Jurkat, Clone E6-1 (cell line): Measurements from ENCODE around the gene CD36.
A peak's percentile ranks its signal among the peaks of the same experiment; 100 is the strongest.
"Not testable (repeated sequence)": the region's sequence is repeated elsewhere in the genome, so short reads cannot be mapped to it uniquely, and the experiment has no call there.

ENCODE experiments used
- DNase-seq: peaks from one replicate; pipeline ENCODE4 v3.0.0-alpha.2; 2011; ENCODE audit warnings: low read depth, low spot score
- H3K4me3 ChIP-seq: 2 replicates; pipeline ENCODE4 v1.5.1; 2011; ENCODE audit warnings: mild to moderate bottlenecking, low read length, control low read depth, moderate library complexity

CD36 gene

DNA sequence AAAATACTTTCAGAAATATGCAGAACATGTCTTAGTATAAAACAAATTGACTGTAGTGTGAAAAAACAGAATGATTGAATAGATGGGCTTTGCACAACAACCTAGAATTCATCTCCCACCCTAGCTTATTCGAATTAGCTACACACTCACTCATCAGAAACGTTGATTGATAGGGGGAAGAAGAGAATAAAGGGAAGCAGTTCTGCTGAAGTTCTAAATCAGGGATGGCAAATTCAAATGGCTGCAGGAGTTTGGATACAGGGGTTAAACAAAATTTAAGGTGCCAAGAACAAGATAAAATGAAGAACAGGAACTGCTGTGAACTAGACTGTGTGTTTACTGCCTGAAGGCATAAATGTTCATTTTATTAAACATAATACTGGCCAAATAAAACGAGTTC is 9.0 kb downstream of the CD36 start:
- H3K4me3 ChIP-seq = no peak overlapping the region
- no peak for DNase-seq

DNA sequence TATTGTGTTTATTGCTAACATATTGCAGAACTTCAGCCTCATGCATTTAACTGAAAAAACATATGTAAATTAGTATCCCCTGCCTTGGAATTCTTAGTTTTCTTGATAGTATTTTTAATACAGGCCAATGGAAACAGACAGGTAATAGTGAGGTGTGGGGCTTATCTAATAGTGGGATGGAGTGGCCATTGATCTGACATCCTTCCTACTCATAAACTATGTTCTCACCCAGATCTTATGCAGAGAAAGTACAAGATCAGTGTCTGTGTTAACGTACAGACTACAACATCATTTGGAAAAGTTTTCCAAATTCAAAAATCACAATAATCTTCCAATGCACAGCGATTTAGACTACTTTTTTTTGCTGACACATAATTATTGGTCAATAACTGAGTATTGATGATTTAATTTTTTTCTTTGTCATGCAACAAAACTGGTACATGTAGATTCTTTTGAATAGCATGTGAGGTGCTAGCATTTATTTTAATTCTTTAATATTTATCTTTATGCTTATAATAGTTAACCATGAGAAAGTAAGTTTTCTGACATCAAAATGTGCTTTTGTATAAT is 9.7 kb downstream of the CD36 start:
- DNase-seq = no peak
- no peak overlapping the region for H3K4me3 ChIP-seq

DNA sequence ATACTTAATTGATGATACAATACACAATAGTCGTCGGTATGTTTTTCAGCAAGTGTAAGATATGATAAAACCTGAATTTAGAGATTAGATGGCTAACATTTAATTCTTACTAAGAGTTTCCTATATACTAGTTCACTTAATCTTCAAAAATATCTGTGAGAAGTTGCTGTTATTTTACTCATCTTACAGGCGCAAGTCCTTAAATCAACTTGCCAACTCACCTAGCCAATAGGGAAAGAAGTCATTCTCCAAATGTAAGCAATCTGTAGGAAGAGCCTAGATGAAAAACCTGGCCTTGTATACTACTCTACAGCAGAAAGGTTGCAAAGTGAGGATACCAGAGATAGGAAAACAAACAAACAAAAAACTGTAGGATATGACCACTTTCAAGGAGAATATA is 10.6 kb downstream of the CD36 start:
- DNase-seq = no peak
- H3K4me3 ChIP-seq = no peak overlapping the region

GRCh38 chr7:80650030-80650429 is 11.6 kb downstream of the CD36 start:
- H3K4me3 ChIP-seq = no peak overlapping the region
- no peak for DNase-seq

DNA sequence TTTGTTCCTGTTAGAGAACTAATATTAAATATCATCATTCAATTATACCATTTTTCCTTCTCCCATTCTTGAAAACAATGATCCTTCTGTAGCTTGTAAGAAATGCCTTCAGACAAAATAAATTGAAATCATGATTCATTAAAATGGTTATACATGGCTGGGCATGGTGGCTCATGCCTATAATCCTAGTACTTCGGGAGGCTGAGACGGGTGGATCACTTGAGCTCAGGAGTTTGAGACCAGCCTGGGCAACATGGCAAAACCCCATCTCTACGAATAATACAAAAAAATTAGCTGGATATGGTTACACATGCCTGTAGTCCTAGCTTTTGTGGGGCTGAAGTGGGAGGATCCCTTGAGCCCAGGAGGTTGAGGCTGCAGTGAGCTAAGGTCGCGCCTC is 13.0 kb downstream of the CD36 start:
- H3K4me3 ChIP-seq = no peak overlapping the region
- DNase-seq = no peak

DNA sequence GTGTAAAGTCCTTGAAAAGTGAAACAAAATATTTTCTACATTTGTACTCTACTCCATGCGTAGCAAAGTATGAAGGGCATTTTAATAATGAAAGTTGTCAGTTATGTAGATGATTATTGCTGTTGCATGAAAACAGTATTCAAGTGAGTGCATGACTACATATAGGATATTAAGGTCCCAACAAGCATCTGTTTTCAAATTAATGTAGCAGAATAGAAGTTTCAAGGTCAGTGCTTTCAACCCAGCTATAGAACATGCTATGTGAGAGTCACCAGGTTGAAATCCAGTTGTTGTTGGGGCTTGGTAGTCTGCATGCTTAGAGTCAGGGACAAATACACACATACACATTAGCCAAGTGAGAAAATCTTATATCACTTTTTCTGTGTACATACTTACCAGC is 14.8 kb downstream of the CD36 start:
- no peak overlapping the region for H3K4me3 ChIP-seq
- DNase-seq = no peak

DNA sequence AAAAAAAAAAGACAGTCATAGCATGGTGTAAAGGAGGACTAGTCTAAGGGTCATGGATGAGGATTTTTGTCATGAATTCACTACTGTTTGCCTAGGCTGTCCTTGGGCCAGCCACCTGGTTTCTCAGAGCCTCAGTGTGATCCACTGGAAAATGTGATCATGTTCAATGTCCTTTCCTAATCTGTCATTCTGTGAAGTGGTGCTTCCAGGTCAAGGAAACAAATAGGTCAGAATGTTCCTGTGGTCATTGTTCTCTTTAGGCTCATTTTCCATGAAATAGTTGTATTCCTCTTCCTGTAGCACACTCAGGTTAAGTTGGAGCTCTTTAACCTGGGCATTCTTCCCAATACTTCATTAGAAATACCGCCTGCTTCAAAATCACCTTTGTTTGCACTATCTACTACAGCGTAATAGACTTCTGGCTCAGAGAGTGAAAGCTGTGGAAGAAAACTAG is 16.5 kb downstream of the CD36 start:
- H3K4me3 ChIP-seq = no peak overlapping the region
- no peak for DNase-seq

DNA sequence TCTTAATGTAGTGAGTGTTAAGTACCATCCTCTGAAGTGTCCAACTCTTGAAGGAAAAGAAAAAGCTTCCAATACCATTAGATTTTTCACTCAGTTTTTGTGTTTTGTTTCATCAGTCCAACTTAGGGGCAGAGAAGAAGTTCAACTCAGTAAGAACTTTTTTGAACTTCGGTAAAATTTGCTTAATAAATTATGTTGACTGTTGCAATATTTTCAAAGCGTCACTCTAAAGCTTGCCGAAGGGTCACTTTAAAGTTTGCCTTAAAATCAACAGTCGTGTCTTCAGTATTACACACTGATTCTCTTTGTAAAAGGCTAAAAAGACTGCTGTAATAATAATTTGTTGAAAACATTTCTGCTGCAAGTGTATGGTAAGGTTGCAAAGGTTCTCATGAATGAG is 17.6 kb downstream of the CD36 start:
- no peak for DNase-seq
- H3K4me3 ChIP-seq = no peak overlapping the region

DNA sequence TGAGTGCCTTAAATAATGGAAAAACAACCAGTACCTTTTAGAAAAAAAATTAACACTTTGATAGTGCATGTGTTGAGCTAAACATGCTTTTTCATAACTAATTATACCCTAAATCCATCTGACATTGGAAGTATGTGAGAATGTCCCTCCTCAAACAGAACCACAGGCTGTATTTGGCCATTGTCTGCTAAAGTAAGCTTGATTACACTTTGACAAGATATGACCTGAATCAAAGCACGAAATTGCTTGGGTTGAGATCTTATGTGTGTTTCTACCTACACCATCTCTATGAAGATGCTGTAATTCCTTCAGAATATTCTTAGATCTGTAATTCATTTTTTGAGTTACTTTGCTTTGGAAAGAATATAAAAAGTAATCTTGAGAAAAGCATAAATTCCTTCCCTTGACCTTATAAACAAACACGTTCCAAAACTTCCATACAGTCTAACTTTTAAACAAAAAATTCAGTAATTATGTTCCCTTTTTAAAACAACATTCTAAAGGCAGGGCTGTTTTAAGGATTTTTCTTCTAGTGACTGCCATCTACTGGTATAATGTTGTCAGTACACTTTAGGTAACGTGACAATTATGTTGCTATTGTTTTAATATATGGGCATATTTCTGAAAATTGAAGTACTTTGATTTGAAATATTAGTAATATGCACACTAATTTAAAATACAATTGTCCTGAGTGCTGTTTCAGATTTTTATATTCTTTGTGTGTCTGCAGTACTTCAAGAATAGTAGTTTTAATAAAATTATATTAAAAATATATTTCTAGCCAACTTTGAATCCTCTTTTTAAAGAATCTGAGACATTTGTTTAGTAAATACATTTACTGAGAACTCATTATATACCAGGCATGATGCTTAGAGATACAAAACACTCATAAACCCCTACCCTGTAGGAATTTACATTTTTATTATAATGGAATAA is 20.9 kb downstream of the CD36 start:
- peak; percentile 7 for DNase-seq
- H3K4me3 ChIP-seq = no peak overlapping the region

GRCh38 chr7:80660939-80661338 is 22.5 kb downstream of the CD36 start:
- no peak for DNase-seq
- no peak overlapping the region for H3K4me3 ChIP-seq

- no peak for DNase-seq
- no peak overlapping the region for H3K4me3 ChIP-seq
Measured at GRCh38 chr7:80661729-80662128, 23.3 kb downstream of the CD36 start.

- no peak overlapping the region for H3K4me3 ChIP-seq
- DNase-seq = no peak
Measured at GRCh38 chr7:80662252-80662651, 23.8 kb downstream of the CD36 start.

DNA sequence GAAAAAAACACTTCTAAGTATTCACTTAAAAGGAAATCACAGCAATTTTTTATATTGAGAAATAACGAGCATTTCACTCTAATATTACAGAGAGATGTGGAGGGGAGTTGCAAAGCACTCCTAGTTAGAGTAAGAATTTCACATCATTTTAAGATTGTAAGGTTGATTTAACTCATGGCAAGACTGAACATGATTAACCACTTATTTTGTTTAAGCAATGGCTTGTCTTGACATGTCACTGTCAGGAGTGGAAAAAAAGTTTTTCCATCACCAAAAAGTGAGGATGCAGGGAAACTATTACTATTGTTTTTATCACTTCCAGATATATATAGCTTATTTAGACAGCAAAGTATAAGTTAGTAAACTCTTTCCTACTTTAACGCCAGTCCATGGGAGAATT is 27.1 kb downstream of the CD36 start:
- H3K4me3 ChIP-seq = no peak overlapping the region
- DNase-seq = no peak

DNA sequence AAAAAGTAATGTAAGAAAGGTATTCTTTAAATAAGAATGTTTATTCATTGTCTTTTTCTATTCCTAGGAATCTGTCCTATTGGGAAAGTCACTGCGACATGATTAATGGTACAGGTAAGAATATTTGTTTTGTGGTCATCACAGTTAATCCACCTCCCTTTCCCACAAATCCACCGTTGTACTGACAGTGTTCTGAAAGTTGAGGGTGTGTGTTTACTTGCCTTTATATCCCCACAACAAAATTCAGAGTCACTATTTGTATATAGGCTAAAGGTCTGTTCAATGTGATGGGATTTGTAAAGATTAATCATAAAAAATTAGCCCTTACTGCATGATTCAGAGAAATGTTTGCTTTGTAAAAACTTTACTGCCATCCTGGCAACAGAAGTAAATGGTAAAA is 27.9 kb downstream of the CD36 start:
- no peak for DNase-seq
- H3K4me3 ChIP-seq = no peak overlapping the region

DNA sequence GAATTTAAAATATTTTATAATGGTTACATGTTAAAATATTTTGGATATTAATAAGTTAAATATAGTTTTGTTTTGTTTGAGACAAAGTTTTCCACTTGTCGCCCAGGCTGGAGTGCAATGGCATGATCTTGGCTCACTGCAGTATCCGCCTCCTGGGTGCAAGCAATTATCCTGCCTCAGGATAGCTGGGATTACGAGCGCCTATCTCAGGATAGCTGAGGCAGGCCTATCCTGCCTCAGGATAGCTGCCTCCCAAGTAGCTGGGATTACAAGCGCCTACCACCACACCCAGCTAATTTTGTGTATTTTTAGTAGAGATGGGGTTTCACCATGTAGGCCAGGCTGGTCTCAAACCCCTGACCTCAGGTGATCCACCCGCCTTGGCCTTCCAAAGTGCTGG is 30.9 kb downstream of the CD36 start:
- H3K4me3 ChIP-seq, DNase-seq: not testable (repeated sequence)

DNA sequence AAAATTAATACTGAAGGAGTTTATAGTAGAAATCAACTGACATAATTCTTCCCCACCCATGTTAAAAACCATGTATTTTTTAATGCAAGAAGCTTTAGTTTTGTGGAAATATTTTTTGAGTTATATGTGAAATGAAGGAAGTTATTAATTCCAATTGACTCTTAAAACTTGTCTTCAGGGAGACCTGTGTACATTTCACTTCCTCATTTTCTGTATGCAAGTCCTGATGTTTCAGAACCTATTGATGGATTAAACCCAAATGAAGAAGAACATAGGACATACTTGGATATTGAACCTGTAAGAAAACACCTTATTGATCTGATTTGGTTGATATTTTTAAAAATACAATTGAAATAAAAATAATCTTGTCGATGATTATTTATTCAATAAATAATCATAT is 33.3 kb downstream of the CD36 start:
- H3K4me3 ChIP-seq = no peak overlapping the region
- DNase-seq = no peak

DNA sequence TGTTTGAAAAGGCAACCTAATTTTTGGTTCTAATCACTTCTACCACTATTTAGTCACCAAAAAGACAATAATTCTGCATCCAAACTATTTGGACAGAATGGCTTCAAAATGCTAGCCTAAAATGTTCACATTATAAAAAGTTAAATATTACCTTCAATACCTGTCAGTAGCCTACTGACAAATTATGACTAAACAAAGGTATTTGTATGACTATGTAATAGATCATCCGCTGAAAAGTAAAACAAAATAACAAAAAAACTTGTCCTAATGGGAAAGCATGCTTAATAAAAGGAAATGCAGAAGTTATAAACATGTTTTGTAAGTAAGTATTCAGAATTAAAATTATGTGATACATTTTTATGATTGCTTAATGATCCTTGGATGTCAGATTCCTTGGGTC is 36.6 kb downstream of the CD36 start:
- DNase-seq = no peak
- no peak overlapping the region for H3K4me3 ChIP-seq

DNA sequence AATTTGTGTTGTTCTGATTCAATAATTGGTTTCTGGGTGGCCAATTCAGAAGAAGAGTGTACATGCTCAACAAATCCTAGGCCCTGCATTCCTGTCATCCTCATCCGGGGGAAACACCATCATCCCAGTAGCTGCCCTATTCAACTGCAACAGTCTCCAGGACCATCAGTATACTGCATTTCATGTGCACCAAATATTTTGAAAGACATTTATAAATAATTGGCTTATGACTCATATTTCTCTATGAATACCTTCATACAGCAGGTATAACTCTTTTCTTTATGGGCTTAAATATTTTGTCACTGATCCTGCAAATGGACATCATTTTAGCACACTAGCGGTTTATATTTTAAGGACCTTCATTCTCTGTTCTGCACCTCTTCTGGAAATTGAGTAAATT is 38.0 kb downstream of the CD36 start:
- no peak overlapping the region for H3K4me3 ChIP-seq
- DNase-seq = no peak

GRCh38 chr7:80677629-80678028 is 39.2 kb downstream of the CD36 start:
- H3K4me3 ChIP-seq = no peak overlapping the region
- DNase-seq = no peak

DNA sequence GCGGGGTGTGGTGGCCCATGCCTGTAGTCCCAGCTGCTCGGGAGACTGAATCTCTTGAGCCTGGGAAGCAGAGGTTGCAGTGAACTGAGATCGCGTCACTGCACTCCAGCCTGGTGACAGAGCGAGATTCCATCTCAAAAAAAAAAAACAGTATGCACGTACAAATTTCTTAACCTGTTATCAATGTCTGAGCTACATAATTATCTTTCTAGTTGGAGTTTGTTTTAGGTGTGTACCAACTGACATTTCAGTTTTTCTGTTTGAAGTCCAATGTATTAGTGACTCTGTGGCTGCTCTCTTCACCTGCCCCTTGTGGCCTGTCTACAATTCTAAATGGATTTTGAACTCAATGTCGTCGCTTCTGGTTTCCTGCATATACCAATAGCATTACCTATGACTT is 40.3 kb downstream of the CD36 start:
- H3K4me3 ChIP-seq = no peak overlapping the region
- no peak for DNase-seq
